A549 treated with Mapracorat at 1 μM for 4 hours (cell line): Measurements from ENCODE around the gene RAG1. TPM values are rescaled to one million over a fixed set of nuclear protein-coding genes. Genes with fewer than 3 reads are reported as not detected.

ENCODE experiments used
- total RNA-seq: library from RNA; stranded (reverse); fragments of 200-300 nt; extraction: Qiagen RNA extraction; gene quantifications from 5 replicates; pipeline ENCODE4 v1.2.3, GENCODE V29; 2022

The RAG1 gene
- total RNA-seq: 0.08 to 0.56 TPM (median 0.24 TPM) in 5 replicates

GRCh38 chr11:36567694-36568093 is at the start of gene RAG1:
RAG1 (plus strand) TSS chr11:36568007; CDS start chr11:36573305, 5,298 bp downstream.

GRCh38 chr11:36594316-36594989 is 26.6 kb downstream of the RAG1 start, which contains the start of gene IFTAP:
IFTAP (plus strand) TSS chr11:36594502; CDS start chr11:36610104, 15,602 bp downstream.

GRCh38 chr11:36598051-36598450 is 30.2 kb downstream of the RAG1 start, which contains the start of gene RAG2:
RAG2 (minus strand) TSS chr11:36598236; CDS start chr11:36594168, 4,068 bp downstream.

Other genes with a start within 250 kb of the RAG1 start
- gene TRAF6, start 57.7 kb upstream of the RAG1 start, total RNA-seq: 6.9 to 7.6 TPM (median 7.5 TPM) in 5 replicates
- gene IFTAP, start 26.5 kb downstream of the RAG1 start, total RNA-seq: 13.3 to 20.8 TPM (median 16.4 TPM) in 5 replicates
- not detected in 5 replicates for gene RAG2, start 30.2 kb downstream of the RAG1 start, total RNA-seq